GM18511 (cell line): ENCODE measurements around the gene NSUN5.
A peak's percentile ranks its signal among the peaks of the same experiment; 100 is the strongest.
"Not testable (repeated sequence)": the region's sequence is repeated elsewhere in the genome, so short reads cannot be mapped to it uniquely, and the experiment has no call there.

Experiments
- ATAC-seq: cut with Tn5 transposase; IDR thresholded peaks from one replicate; pipeline ENCODE4 v1.9.1; 2021; ENCODE audit warnings: mild to moderate bottlenecking, moderate library complexity; ENCODE audit not compliant: unreplicated experiment

NSUN5 gene

GRCh38 chr7:73327449-73327848, 18.8 kb upstream of the NSUN5 start:
- ATAC-seq: not testable (repeated sequence)

GRCh38 chr7:73325424-73325823, 16.8 kb upstream of the NSUN5 start:
- ATAC-seq: not testable (repeated sequence)

- ATAC-seq: peak; percentile 65
Measured at GRCh38 chr7:73324081-73324845, 15.6 kb upstream of the NSUN5 start.

GRCh38 chr7:73323434-73324080, 14.9 kb upstream of the NSUN5 start:
- not testable (repeated sequence) for ATAC-seq

GRCh38 chr7:73320009-73320408, 11.4 kb upstream of the NSUN5 start:
- ATAC-seq: not testable (repeated sequence)

GRCh38 chr7:73319541-73319940, 10.9 kb upstream of the NSUN5 start:
- not testable (repeated sequence) for ATAC-seq

DNA sequence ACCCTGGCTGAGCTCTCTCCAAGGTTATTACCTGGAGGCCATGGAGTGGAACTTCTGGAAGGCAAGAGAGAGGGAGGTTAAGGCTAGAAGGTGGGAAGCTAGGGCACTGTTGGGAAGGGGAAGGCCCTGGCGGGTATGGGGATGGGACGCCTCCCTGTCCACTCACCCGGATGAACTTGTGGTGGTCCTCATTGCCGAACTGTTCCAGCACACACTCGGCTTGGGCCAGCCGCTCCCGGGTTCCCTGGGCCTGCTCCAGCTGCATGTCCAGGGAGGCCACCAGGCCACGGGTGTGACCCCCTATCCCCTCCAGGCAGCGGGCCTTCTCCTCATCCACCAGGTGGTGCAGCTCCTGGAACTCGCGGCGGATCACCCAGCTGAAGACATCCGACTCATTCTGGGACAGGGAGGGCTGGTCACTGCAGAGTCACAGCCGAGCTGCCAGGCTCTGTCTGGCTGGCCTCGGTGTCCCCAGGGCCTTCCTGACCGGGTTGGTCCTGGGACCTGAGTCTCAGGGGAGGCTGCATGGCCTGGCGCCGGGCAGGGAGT, 10.1 kb upstream of the NSUN5 start:
- not testable (repeated sequence) for ATAC-seq

DNA sequence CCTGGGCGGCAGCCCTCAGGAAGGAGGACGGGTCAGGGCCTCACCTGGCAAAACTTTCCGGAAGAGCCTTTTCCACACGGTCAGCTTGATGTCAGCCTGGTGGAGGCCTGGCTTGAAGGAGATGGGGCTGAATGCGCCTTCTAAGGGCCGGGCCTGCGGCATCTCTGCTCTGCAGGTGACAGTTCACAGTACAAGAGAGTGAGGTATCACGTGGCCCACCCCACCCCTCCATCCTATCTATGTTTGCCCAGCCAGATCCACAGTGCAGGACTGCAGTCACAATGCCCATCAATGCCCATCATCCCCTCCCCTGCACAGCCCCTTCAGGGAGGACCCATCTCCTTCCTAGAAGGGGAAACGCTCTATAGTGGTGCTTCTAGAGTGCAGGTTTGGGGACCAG, 7.9 kb upstream of the NSUN5 start:
- no peak for ATAC-seq

DNA sequence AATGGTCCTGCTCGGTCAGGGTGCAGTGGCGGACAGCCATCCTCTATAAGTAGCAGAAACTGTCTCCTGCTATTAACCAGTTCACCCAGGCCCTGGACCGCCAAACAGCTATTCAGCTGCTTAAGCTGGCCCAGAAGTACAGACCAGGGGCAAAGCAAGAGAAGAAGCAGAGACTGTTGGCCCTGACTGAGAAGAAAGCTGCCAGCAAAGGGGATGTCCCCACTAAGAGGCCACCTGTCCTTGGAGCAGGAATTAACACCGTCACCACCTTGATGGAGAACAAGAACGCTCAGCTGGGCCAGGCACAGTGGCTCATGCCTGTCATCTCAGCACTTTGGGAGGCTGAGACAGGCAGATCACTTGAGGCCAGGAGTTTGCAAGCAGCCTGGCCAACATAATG, 5.6 kb upstream of the NSUN5 start:
- ATAC-seq: no peak

DNA sequence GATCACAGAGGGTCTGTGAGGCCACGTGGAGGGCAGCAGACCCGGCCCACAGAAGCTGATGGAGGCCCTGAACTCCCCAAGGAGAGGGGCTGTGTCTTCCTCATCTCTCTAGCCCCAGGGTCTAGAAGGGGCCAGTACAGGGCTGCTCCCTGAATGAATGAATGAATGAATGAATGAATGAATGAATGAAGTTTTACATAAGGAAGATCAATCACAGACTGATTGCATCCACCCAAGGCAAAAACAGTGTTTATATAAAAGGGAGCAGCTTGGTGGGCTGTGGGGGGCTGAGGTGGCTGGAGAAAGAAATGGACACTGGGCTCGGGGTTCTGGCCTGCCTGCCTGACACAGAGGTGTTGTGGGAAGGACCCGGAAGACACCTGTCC, 4.9 kb upstream of the NSUN5 start:
- ATAC-seq: no peak

- no peak for ATAC-seq
Measured at GRCh38 chr7:73312831-73313520, 4.3 kb upstream of the NSUN5 start.

DNA sequence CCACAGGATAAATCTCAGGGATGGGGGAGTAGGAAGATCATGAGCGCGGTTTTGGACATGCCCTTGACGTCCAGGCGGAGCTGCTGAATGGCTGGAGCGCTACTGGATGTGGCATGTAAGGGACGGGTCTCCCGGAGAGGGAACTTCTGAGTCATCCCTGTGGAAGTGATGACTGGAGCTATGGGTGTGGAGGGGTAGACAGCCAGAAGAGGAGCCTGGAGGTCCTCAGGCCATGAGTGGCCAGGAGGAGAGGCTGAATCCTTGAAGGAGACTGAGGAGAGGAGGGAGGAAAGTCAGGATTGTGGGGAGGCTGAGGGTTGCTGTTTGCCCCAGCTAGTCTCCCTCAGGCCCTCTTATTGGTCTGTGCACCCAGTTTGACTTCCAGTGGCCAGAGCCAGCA, 2.8 kb upstream of the NSUN5 start:
- not testable (repeated sequence) for ATAC-seq

GRCh38 chr7:73308074-73308664, 457 bp downstream of the NSUN5 start:
- ATAC-seq: peak; percentile 62

- ATAC-seq: no peak
Measured at GRCh38 chr7:73307436-73307835, 1.2 kb downstream of the NSUN5 start.

DNA sequence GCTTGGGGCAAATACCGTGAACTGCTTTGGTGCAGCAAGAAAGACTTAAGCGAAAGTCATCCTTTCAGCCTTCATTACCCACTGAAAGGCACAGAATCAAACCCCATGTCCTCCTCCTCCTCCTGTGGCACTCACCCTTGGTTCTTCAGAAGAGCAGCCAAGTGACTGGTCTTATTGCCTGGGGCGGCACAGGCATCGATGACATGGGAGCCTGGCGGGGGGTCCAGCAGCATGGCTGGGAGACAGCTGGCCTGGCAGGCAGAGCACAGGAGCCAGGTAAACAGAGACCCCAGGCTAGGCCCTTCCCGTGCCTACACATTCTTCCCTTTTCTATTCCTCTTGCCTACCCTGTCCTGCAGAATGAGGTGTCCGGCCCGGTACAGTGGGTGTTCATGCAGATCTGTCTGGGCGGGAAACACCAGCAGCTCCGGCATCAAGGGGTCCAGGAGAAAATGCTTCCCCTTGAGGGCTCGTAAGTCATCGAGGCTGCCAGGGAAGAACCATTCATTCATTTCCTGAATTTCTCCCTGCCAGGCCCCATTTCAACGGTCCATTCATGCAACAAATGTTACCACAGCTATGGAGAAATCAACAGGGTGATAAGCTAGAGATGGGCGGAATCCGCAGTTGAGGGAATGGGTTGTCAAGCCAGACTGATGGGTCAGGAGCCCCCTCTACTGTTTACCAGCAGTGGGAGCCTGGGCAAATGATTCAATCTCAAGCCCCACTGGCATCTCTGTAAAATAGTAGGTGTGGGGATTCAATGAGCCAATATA, 3.8 kb downstream of the NSUN5 start:
- not testable (repeated sequence) for ATAC-seq

DNA sequence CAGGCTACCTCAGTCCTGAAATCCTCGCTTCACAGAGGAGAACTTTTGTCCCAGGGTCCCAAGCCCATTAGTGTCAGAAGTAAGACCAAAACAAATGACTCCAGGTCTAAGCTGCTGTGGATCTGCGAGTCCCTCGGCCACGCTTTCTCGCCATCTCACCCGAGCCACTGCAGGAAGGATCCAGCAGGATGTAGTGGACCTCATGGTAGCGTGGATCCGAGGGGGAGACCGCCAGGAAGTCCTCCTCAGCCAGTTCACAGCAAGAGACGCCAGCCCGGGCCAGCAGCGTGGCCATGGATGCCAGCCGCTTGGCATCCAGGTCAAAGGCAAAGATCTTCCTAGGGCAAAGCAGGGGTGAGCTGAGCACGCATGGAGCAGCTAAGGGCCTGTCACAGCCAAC, 4.6 kb downstream of the NSUN5 start:
- no peak for ATAC-seq

GRCh38 chr7:73303546-73303945, 5.1 kb downstream of the NSUN5 start:
- ATAC-seq: no peak

DNA sequence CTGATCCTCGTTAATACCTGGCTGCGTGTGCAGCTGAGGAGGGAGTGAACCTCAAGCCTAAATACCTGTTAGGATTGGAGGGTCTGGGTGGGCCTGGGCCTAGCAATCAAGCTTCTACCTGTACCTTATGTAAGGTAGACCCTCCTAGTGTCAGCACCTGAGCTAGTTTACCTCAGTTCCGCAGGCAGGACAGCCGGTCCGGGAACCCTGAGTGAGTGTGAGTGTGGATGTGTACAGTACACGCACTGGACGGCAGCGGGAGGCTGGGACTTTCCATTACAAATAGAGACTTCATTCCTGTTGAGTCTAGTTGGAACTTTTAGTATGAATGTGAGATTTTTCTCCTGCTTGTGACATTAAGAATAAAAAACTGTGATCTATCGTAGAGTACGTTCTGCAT, 5.8 kb downstream of the NSUN5 start:
- not testable (repeated sequence) for ATAC-seq

- ATAC-seq: not testable (repeated sequence)
Measured at GRCh38 chr7:73301108-73301507, 7.5 kb downstream of the NSUN5 start.

DNA sequence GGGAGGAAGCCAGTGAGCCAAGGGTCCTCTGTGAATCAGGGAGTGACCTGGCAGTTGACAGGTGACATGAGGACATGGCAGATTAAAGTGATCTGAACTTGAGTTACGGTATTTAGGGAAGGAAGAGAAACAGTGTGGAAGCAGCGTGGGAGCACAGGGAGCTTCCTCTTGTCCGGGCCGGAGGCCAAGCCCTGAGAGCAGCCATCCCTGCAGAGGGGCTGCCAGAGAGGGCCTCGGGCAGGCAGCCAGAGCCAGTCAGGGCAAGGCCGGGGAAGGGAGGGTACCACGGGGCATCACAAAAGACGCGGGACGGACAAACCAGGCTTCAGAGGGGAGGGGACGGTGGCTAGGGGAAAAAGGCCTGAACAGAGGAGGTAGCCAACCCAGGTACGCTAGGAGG, 8.8 kb downstream of the NSUN5 start:
- not testable (repeated sequence) for ATAC-seq
